ENCODE data around the gene RERE.

- TF ChIP-seq CTCF (IDR thresholded peaks at IDR 0.05; ENCODE audit: low read depth, low read length, poor library complexity, severe bottlenecking) = no peak
- no peak for TF ChIP-seq EZH2phosphoT487 (IDR thresholded peaks at IDR 0.05; ENCODE audit: borderline replicate concordance, low read length)
Measured at GRCh38 chr1:8481650-8482380, 335.6 kb downstream of the RERE start.
